Central memory CD8-positive, alpha-beta T cell (primary cell): Measurements from ENCODE around the gene CACNB4.
"Not testable (repeated sequence)": the region's sequence is repeated elsewhere in the genome, so short reads cannot be mapped to it uniquely, and the experiment has no call there.

Experiments used
- ATAC-seq: fragments of 150-1000 bp; cut with Tn5 transposase; replicated peaks from 2 replicates; pipeline ENCODE4 v1.10.0; 2022; ENCODE audit warnings: mild to moderate bottlenecking, moderate FRiP score, moderate number of reproducible peaks; ENCODE audit not compliant: poor library complexity, severe bottlenecking; ENCODE audit errors: extremely low read depth
- DNase-seq, 2 donors: peaks; one replicate each; pipeline ENCODE4 v3.0.0; 2021; ENCODE audit warnings: low spot score in 2 of 2
- H3K27ac Mint-ChIP-seq: one replicate; pipeline ENCODE4 v1.8.0; 2022; ENCODE audit warnings: low read depth, mild to moderate bottlenecking, moderate library complexity, mixed read lengths
- H3K27me3 Mint-ChIP-seq: one replicate; pipeline ENCODE4 v1.8.0; 2022; ENCODE audit warnings: mixed read lengths
- H3K36me3 Mint-ChIP-seq: one replicate; pipeline ENCODE4 v1.8.0; 2022; ENCODE audit warnings: mild to moderate bottlenecking, moderate library complexity, mixed read lengths; ENCODE audit not compliant: insufficient read depth
- H3K4me1 Mint-ChIP-seq: one replicate; pipeline ENCODE4 v1.8.0; 2022; ENCODE audit warnings: mixed read lengths
- H3K4me3 Mint-ChIP-seq: one replicate; pipeline ENCODE4 v1.8.0; 2022; ENCODE audit warnings: mild to moderate bottlenecking, moderate library complexity, mixed read lengths
- H3K9me3 Mint-ChIP-seq: one replicate; pipeline ENCODE4 v1.8.0; 2022; ENCODE audit warnings: mixed read lengths

CACNB4 gene

GRCh38 chr2:152099367-152100050 is 665 bp upstream of the CACNB4 start:
- Mint-ChIP-seq H3K27me3 (peaks cover 55% of the 10 kb centered on the region), H3K4me1 (peaks cover 18% of the 10 kb centered on the region), H3K27ac (no peak overlapping the region), H3K36me3 (peaks cover 4% of the 10 kb centered on the region), H3K4me3 (peak overlapping the region; percentile 75), H3K9me3 (no peaks in the 10 kb centered on the region)
- ATAC-seq (peak; percentile 12), DNase-seq (no peak)

- peaks cover 45% of the 10 kb centered on the region for H3K27me3 Mint-ChIP-seq
- H3K27ac Mint-ChIP-seq = no peak overlapping the region
- no peaks in the 10 kb centered on the region for H3K9me3 Mint-ChIP-seq
- peaks cover 18% of the 10 kb centered on the region for H3K4me1 Mint-ChIP-seq
- DNase-seq (no peak), ATAC-seq (peak; percentile 11)
- H3K36me3 Mint-ChIP-seq = peaks cover 4% of the 10 kb centered on the region
- H3K4me3 Mint-ChIP-seq = peak overlapping the region; percentile 75
These were observed 896 bp downstream of the CACNB4 start for GRCh38 chr2:152097801-152098495.

GRCh38 chr2:152097290-152097800 is 1.5 kb downstream of the CACNB4 start:
- DNase-seq (no peak), ATAC-seq (no peak)
- no peaks in the 10 kb centered on the region for H3K9me3 Mint-ChIP-seq
- peaks cover 18% of the 10 kb centered on the region for H3K4me1 Mint-ChIP-seq
- no peak overlapping the region for H3K27ac Mint-ChIP-seq
- peaks cover 45% of the 10 kb centered on the region for H3K27me3 Mint-ChIP-seq
- H3K36me3 Mint-ChIP-seq = peaks cover 4% of the 10 kb centered on the region
- H3K4me3 Mint-ChIP-seq = peak overlapping the region; percentile 75

GRCh38 chr2:152095146-152095545 is 3.7 kb downstream of the CACNB4 start:
- Mint-ChIP-seq H3K36me3 (peaks cover 4% of the 10 kb centered on the region), H3K27ac (no peak overlapping the region), H3K27me3 (peaks cover 37% of the 10 kb centered on the region), H3K4me1 (peaks cover 18% of the 10 kb centered on the region), H3K4me3 (no peak overlapping the region), H3K9me3 (no peaks in the 10 kb centered on the region)
- ATAC-seq (no peak), DNase-seq (no peak)

- ATAC-seq (no peak), DNase-seq (no peak)
- Mint-ChIP-seq H3K27ac (no peak overlapping the region), H3K9me3 (no peaks in the 10 kb centered on the region), H3K27me3 (peaks cover 26% of the 10 kb centered on the region), H3K36me3 (peaks cover 1% of the 10 kb centered on the region), H3K4me1 (peaks cover 11% of the 10 kb centered on the region), H3K4me3 (no peak overlapping the region)
These were observed 4.8 kb downstream of the CACNB4 start for GRCh38 chr2:152094014-152094413.

- Mint-ChIP-seq H3K4me3 (no peak overlapping the region), H3K27ac (no peak overlapping the region), H3K27me3 (peaks cover 23% of the 10 kb centered on the region), H3K9me3 (no peaks in the 10 kb centered on the region), H3K4me1 (peaks cover 10% of the 10 kb centered on the region), H3K36me3 (peaks cover under 1% of the 10 kb centered on the region)
- DNase-seq (no peak), ATAC-seq (no peak)
These were observed 5.4 kb downstream of the CACNB4 start for GRCh38 chr2:152093464-152093863.

GRCh38 chr2:152092095-152092494 is 6.7 kb downstream of the CACNB4 start:
- H3K27me3 Mint-ChIP-seq = peaks cover 10% of the 10 kb centered on the region
- no peaks in the 10 kb centered on the region for H3K9me3 Mint-ChIP-seq
- H3K4me3 Mint-ChIP-seq = no peak overlapping the region
- no peaks in the 10 kb centered on the region for H3K36me3 Mint-ChIP-seq
- no peak for ATAC-seq
- DNase-seq = no peak
- H3K27ac Mint-ChIP-seq = no peak overlapping the region
- no peaks in the 10 kb centered on the region for H3K4me1 Mint-ChIP-seq

GRCh38 chr2:152090726-152091125 is 8.1 kb downstream of the CACNB4 start:
- H3K27me3 Mint-ChIP-seq, DNase-seq, ATAC-seq, H3K4me3 Mint-ChIP-seq, H3K4me1 Mint-ChIP-seq, H3K36me3 Mint-ChIP-seq, H3K9me3 Mint-ChIP-seq, H3K27ac Mint-ChIP-seq: not testable (repeated sequence)

- H3K4me1 Mint-ChIP-seq = no peaks in the 10 kb centered on the region
- H3K27me3 Mint-ChIP-seq = no peaks in the 10 kb centered on the region
- DNase-seq = no peak
- no peak for ATAC-seq
- no peak overlapping the region for H3K4me3 Mint-ChIP-seq
- H3K36me3 Mint-ChIP-seq = no peaks in the 10 kb centered on the region
- no peak overlapping the region for H3K27ac Mint-ChIP-seq
- no peaks in the 10 kb centered on the region for H3K9me3 Mint-ChIP-seq
These were observed 9.6 kb downstream of the CACNB4 start for GRCh38 chr2:152089238-152089637.

GRCh38 chr2:152088006-152088405 is 10.8 kb downstream of the CACNB4 start:
- ATAC-seq (no peak), DNase-seq (no peak)
- Mint-ChIP-seq H3K9me3 (no peaks in the 10 kb centered on the region), H3K36me3 (no peaks in the 10 kb centered on the region), H3K27ac (no peak overlapping the region), H3K27me3 (no peaks in the 10 kb centered on the region), H3K4me1 (no peaks in the 10 kb centered on the region), H3K4me3 (no peak overlapping the region)

GRCh38 chr2:152086231-152086630 is 12.6 kb downstream of the CACNB4 start:
- ATAC-seq (no peak), DNase-seq (no peak)
- H3K4me1 Mint-ChIP-seq = no peaks in the 10 kb centered on the region
- no peak overlapping the region for H3K27ac Mint-ChIP-seq
- H3K9me3 Mint-ChIP-seq = no peaks in the 10 kb centered on the region
- no peaks in the 10 kb centered on the region for H3K27me3 Mint-ChIP-seq
- no peaks in the 10 kb centered on the region for H3K36me3 Mint-ChIP-seq
- H3K4me3 Mint-ChIP-seq = no peak overlapping the region

GRCh38 chr2:152084076-152084475 is 14.8 kb downstream of the CACNB4 start:
- no peak for ATAC-seq
- no peak overlapping the region for H3K27ac Mint-ChIP-seq
- DNase-seq = no peak
- no peaks in the 10 kb centered on the region for H3K9me3 Mint-ChIP-seq
- H3K27me3 Mint-ChIP-seq = no peaks in the 10 kb centered on the region
- no peak overlapping the region for H3K4me3 Mint-ChIP-seq
- H3K4me1 Mint-ChIP-seq = no peaks in the 10 kb centered on the region
- H3K36me3 Mint-ChIP-seq = no peaks in the 10 kb centered on the region
